HepG2 (cell line): Measurements from ENCODE around the gene PDIA5. TPM values are rescaled to one million over a fixed set of nuclear protein-coding genes. Genes with fewer than 3 reads are reported as not detected.

Source experiments
- KDM5B ChIP-seq: sonication (generic); formaldehyde crosslinking; IDR thresholded peaks from 2 replicates; pipeline ENCODE4 v1.4.0; 2020; ENCODE audit warnings: missing genetic modification reagents, mild to moderate bottlenecking, borderline replicate concordance
- ZNF660 ChIP-seq: sonication (generic); formaldehyde crosslinking; IDR thresholded peaks from 2 replicates; pipeline ENCODE4 v1.5.1; 2020; ENCODE audit warnings: mild to moderate bottlenecking, low read depth, missing genetic modification reagents, borderline replicate concordance
- polyA plus RNA-seq, 8 experiments: library from polyadenylated mRNA; depleted of rRNA in 3 of 8; stranded (reverse) in 7 of 8; unstranded in 1 of 8; fragments of >200 nt; fragmentation: Illumina TruSeq in 4 of 8; extraction: Trizol in 4 of 8; gene quantifications; 2 replicates each; pipeline versions ENCODE4 v1.2.1 to v1.2.3, GENCODE V29; 2011 to 2016; ENCODE audit warnings: low read depth in 4 of 8, missing spikeins in 1 of 8, mixed read lengths in 1 of 8; ENCODE audit not compliant: insufficient read depth in 1 of 8
- total RNA-seq, 5 experiments: library from RNA; depleted of rRNA; stranded (reverse); fragments of >200 nt; fragmentation: Illumina TruSeq; extraction: Trizol; gene quantifications; 2 replicates each; pipeline ENCODE4 v1.2.3, GENCODE V29; 2016; ENCODE audit warnings: low read depth in 1 of 5
- TF ChIP-seq, protein P1 (sequence below): sonication (generic); formaldehyde crosslinking; IDR thresholded peaks from 2 replicates; pipeline ENCODE4 v1.5.0; 2020; ENCODE audit warnings: mild to moderate bottlenecking, missing genetic modification reagents, borderline replicate concordance
- TF ChIP-seq, protein P2 (sequence below), 2 experiments: fragments of 450-650 bp in 1 of 2; sonication (generic) in 1 of 2; formaldehyde crosslinking; IDR thresholded peaks; 2 replicates each; pipeline versions ENCODE4 v1.5.0 to v1.8.0; 2020 to 2022; ENCODE audit warnings: mild to moderate bottlenecking in 1 of 2, missing genetic modification reagents in 1 of 2

Gene PDIA5
- total and polyA plus RNA-seq, 2 of the 13 experiments (the other 11 are each of a cell fraction or from before 2014, with no cell fraction given), result 51.3 to 74.3 TPM

DNA sequence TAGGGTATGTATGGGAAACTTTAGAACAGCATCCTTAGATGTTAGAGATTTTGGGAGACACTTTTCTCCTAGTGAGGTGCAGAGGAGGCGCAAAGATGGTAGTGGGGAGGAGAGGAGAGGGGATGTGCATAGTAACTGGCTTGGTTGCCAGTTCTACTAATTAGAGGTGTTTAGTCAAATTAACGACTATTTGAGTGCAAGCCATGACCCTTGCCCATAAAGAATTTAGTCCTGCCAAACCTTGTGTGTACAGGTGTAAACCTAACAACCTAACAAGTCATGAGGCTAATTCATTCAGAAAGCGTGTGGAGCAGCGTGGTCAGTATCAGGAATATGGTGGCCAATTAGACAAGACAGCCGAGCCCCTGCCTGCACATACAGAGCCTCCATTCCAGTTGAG is 72.7 kb downstream of the PDIA5 start (continued):
- TF ChIP-seq, protein P1, sequence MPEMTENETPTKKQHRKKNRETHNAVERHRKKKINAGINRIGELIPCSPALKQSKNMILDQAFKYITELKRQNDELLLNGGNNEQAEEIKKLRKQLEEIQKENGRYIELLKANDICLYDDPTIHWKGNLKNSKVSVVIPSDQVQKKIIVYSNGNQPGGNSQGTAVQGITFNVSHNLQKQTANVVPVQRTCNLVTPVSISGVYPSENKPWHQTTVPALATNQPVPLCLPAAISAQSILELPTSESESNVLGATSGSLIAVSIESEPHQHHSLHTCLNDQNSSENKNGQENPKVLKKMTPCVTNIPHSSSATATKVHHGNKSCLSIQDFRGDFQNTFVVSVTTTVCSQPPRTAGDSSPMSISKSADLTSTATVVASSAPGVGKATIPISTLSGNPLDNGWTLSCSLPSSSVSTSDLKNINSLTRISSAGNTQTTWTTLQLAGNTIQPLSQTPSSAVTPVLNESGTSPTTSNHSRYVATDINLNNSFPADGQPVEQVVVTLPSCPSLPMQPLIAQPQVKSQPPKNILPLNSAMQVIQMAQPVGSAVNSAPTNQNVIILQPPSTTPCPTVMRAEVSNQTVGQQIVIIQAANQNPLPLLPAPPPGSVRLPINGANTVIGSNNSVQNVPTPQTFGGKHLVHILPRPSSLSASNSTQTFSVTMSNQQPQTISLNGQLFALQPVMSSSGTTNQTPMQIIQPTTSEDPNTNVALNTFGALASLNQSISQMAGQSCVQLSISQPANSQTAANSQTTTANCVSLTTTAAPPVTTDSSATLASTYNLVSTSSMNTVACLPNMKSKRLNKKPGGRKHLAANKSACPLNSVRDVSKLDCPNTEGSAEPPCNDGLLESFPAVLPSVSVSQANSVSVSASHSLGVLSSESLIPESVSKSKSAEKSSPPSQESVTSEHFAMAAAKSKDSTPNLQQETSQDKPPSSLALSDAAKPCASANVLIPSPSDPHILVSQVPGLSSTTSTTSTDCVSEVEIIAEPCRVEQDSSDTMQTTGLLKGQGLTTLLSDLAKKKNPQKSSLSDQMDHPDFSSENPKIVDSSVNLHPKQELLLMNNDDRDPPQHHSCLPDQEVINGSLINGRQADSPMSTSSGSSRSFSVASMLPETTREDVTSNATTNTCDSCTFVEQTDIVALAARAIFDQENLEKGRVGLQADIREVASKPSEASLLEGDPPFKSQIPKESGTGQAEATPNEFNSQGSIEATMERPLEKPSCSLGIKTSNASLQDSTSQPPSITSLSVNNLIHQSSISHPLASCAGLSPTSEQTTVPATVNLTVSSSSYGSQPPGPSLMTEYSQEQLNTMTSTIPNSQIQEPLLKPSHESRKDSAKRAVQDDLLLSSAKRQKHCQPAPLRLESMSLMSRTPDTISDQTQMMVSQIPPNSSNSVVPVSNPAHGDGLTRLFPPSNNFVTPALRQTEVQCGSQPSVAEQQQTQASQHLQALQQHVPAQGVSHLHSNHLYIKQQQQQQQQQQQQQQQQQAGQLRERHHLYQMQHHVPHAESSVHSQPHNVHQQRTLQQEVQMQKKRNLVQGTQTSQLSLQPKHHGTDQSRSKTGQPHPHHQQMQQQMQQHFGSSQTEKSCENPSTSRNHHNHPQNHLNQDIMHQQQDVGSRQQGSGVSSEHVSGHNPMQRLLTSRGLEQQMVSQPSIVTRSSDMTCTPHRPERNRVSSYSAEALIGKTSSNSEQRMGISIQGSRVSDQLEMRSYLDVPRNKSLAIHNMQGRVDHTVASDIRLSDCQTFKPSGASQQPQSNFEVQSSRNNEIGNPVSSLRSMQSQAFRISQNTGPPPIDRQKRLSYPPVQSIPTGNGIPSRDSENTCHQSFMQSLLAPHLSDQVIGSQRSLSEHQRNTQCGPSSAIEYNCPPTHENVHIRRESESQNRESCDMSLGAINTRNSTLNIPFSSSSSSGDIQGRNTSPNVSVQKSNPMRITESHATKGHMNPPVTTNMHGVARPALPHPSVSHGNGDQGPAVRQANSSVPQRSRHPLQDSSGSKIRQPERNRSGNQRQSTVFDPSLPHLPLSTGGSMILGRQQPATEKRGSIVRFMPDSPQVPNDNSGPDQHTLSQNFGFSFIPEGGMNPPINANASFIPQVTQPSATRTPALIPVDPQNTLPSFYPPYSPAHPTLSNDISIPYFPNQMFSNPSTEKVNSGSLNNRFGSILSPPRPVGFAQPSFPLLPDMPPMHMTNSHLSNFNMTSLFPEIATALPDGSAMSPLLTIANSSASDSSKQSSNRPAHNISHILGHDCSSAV (CRISPR knock-in tag), result no peak
- no peak for TF ChIP-seq KDM5B (CRISPR knock-in tag)
- no peak for TF ChIP-seq ZNF660 (CRISPR knock-in tag)
- TF ChIP-seq, protein P2, sequence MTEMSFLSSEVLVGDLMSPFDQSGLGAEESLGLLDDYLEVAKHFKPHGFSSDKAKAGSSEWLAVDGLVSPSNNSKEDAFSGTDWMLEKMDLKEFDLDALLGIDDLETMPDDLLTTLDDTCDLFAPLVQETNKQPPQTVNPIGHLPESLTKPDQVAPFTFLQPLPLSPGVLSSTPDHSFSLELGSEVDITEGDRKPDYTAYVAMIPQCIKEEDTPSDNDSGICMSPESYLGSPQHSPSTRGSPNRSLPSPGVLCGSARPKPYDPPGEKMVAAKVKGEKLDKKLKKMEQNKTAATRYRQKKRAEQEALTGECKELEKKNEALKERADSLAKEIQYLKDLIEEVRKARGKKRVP (CRISPR knock-in tag; IDR thresholded peaks at IDR 0.05), result no peak
